Measurements from ENCODE around the gene NDUFS7.

- no peak for TF ChIP-seq POLR2A (IDR thresholded peaks at IDR 0.05)
- no peak for TF ChIP-seq CTCF (IDR thresholded peaks at IDR 0.05)
- TF ChIP-seq POLR2AphosphoS5 (IDR thresholded peaks at IDR 0.05) = no peak
Observed at GRCh38 chr19:1389033-1389940, 5.6 kb downstream of the NDUFS7 start.

Data from stomach (tissue), 4 donors.